Endothelial cell of umbilical vein (primary cell): ENCODE measurements around the gene KRTAP5-2.

Experiments
- CTCF ChIP-seq, 2 donors: IDR thresholded peaks; 1 replicate in 1 of 2; 2 replicates in 1 of 2; pipeline ENCODE4 v1.5.1; 2011; ENCODE audit warnings: low read length in 2 of 2, mild to moderate bottlenecking in 2 of 2, moderate library complexity in 2 of 2, control low read depth in 1 of 2, inconsistent platforms in 1 of 2, low read depth in 1 of 2; ENCODE audit not compliant: insufficient read depth in 1 of 2; ENCODE audit errors: extremely low read depth in 1 of 2
- EZH2 ChIP-seq: IDR thresholded peaks from 2 replicates; pipeline ENCODE4 v1.6.1; 2012; ENCODE audit warnings: borderline replicate concordance, low read depth, mild to moderate bottlenecking, moderate library complexity, low read length, inconsistent platforms; ENCODE audit not compliant: severe bottlenecking
- FOS ChIP-seq: IDR thresholded peaks from 2 replicates; pipeline ENCODE4 v1.6.1; 2011; ENCODE audit warnings: mild to moderate bottlenecking, low read length, moderate library complexity, borderline replicate concordance; ENCODE audit not compliant: insufficient read depth
- GATA2 ChIP-seq: IDR thresholded peaks from 2 replicates; pipeline ENCODE4 v1.7.0; 2011; ENCODE audit warnings: low read depth, mild to moderate bottlenecking, moderate library complexity, mixed read lengths, low read length; ENCODE audit not compliant: insufficient read length, insufficient read depth
- JUN ChIP-seq: IDR thresholded peaks from 2 replicates; pipeline ENCODE4 v1.6.1; 2011; ENCODE audit warnings: borderline replicate concordance, low read depth; ENCODE audit not compliant: insufficient read length, insufficient read depth
- MAX ChIP-seq: IDR thresholded peaks from 2 replicates; pipeline ENCODE4 v1.6.1; 2011; ENCODE audit not compliant: insufficient read depth, insufficient read length
- MYC ChIP-seq: IDR thresholded peaks from one replicate; pipeline ENCODE4 v1.6.1; 2011; ENCODE audit warnings: mild to moderate bottlenecking, low read depth, low read length
- POLR2A ChIP-seq: IDR thresholded peaks from 2 replicates; pipeline ENCODE4 v1.6.1; 2012; ENCODE audit warnings: low read depth, mild to moderate bottlenecking, control low read depth, low read length
- POLR2AphosphoS5 ChIP-seq: IDR thresholded peaks from 2 replicates; pipeline ENCODE4 v1.6.1; 2012; ENCODE audit warnings: low read depth, mild to moderate bottlenecking, control low read depth, low read length, moderate library complexity; ENCODE audit not compliant: insufficient read depth

- no peak for TF ChIP-seq POLR2AphosphoS5
- no peak for TF ChIP-seq POLR2A
- no peak for TF ChIP-seq CTCF (IDR thresholded peaks at IDR 0.05; ENCODE audit: extremely low read depth in 1 of 2, insufficient read depth in 1 of 2, low read depth in 1 of 2, low read length in 2 of 2)
- TF ChIP-seq EZH2: peak; percentile 93
- no peak for TF ChIP-seq MAX
- no peak for TF ChIP-seq JUN
- TF ChIP-seq FOS: no peak
- TF ChIP-seq MYC: no peak
- TF ChIP-seq GATA2: no peak
Measured at GRCh38 chr11:1547467-1548098, 50.5 kb downstream of the KRTAP5-2 start.
